HG02884 (cell line): ENCODE data around the gene LRRTM4.

Experiments used
- ATAC-seq: cut with Tn5 transposase; IDR thresholded peaks from one replicate; pipeline ENCODE4 v1.9.1; 2021; ENCODE audit warnings: mild to moderate bottlenecking, moderate library complexity; ENCODE audit not compliant: unreplicated experiment

Gene LRRTM4

DNA sequence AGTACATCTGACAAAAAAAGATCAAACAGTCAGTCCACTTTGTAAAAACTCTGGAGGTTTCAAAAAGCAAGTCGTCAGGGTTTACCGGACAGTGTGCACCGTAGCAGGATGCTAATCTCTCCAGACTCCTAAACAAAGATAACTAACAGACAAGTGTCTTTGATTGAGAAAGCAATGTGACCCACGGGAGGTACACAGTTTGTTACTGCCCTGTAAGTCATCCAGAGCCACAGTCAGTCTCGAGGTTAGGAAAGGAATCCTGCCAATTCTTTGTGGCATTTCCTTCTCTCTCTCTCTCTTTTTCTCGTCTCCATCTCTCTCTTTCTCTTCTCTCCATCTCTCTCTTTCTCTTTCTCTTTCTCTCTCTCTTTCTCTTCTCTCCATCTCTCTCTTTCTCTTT is 42.8 kb downstream of the LRRTM4 start:
- ATAC-seq = no peak

DNA sequence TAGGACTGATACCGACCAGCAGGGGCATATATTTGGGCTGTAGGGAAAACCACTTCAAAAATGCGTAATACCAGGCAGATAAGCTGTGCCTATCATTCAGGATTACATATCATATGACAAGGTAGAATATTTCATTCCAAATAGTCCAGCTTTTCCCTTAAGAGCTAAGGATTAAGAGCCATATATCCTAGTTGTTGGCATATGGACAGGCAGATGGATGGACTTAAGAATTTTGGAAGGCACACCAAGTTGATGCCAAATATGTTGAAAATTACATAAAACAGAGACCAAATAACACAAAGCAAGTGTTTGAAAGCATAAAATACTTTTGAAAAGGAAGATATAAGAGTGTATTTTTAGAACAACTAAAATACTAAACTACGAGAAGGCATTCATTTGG is 52.1 kb downstream of the LRRTM4 start:
- no peak for ATAC-seq

DNA sequence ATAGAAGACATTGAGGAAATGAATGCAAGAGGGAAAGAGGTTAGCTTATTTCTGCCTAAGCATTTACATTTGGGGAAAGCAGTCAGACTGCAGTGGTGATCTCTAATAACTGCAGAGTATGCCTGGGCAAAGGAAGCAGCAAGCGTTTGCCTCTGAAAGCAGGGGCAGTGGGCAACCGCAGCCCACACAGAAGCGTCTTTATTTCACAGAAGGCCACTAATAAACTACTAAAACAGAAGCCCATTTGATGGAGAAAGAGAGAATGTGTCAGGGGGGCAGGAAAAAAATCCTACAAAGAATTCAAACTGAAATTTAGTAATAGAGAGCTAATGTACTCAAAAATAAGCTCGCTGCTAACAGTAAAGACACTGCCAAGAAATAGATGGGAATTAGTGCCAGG is 53.1 kb downstream of the LRRTM4 start:
- ATAC-seq = no peak

DNA sequence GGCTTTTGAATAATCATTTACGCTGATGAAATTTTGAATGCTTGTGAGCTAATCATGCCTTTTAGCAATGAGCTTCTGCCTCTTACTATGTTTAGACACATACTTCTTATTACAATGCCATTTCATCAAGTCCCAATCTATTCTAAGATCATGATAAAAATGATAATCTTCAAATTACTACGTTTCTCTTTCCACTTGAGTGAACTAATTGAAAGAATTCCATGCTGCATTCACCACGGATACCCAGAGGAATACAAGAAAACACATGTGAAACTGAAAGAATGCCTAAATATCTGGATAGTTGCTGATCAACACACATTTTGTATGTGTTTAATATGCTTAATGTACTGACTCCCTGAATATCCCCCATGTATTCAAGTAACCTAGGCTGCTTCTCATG is 62.3 kb downstream of the LRRTM4 start:
- no peak for ATAC-seq

DNA sequence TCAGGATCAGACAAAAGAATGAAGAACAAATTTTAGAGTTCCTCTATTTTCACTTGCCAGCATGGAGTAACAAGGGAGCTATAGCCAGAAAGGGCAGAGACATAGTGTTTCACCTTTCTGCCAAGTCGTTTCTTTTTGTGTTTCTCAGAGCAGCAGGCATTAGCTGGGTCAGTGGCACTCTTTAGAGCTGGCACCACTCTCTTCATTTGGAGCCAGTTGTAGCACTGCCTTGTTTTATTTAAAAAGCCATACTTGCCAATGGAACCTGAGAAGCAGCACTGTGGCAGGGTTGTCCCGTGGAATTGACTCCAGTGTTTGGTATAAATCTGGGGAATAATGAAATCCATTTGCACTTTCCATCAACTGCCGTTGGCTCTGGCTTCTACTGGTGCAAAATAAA is 64.0 kb downstream of the LRRTM4 start:
- no peak for ATAC-seq

DNA sequence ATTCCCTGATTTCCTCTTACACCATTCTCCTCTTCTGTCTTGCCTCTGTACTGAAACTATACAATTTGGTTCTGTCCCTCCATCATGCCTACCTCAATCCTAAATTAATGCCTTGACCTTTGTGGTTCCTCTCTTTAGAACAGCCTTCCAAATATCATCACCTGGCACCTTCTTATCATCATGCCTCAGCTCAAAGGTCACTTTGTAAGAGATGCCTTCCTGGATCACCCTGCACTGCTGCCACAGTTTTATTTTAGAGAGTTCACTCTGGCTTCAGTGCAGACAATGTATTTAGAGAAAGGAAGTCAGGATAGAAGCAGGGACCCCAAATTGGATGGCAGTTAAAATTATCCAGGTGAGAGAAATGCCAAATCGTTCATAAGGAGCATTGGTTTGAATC is 64.5 kb downstream of the LRRTM4 start:
- no peak for ATAC-seq

DNA sequence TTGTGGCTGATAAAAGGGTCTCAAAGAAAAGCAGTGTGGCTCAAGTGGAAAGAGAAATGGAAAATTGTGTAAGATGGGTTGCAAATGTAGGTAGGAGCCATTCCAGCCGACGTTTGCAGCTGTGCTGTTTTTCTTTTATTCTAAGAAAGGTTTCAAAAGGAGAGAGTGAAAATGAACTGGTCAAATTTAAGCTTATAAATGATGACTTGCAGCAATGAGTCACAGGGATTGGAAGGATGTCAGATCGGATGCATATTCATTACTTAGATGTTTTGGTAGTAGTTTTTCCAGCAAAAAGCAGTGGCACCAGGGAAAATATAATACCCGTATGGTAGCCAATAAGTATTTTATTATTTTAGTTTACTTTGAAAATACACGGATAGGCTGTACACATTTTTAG is 79.1 kb downstream of the LRRTM4 start:
- no peak for ATAC-seq

DNA sequence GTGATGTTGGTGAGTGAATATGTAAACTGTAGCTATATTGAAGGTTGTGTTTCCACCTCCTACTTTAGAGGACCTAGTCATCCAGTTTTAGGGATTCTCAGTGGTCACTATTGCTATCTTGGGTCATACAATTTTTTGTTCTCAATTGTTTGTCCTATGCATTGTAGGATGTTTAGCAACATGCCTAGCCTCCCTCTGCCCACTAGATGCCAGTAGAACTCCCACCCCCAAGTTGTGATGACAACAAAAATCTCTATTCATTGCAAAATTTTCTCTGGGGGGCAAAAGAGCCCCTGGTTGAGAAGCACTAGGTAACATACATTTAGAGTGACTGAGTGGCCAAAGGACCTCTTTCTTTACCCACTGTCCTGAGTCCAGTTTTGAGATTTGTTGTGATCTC is 87.3 kb downstream of the LRRTM4 start:
- no peak for ATAC-seq

DNA sequence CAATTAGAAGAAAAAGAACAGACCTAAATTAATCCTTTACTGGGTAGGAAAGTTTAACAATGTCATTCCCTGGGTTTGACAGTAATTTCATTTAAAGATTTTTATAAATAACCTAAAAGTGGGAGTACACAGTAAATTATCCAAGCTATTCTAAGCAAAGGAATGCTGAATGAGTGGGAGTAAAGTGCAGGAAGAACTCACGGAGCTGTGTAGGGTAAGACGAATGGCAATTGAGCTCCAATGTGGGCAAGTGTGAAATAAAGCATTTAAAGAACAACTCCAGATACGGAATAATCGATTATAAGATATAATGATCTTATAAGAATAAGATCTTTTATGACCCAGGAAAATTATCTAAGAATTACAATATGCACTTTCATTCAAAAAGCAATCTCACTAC is 93.2 kb downstream of the LRRTM4 start:
- no peak for ATAC-seq

DNA sequence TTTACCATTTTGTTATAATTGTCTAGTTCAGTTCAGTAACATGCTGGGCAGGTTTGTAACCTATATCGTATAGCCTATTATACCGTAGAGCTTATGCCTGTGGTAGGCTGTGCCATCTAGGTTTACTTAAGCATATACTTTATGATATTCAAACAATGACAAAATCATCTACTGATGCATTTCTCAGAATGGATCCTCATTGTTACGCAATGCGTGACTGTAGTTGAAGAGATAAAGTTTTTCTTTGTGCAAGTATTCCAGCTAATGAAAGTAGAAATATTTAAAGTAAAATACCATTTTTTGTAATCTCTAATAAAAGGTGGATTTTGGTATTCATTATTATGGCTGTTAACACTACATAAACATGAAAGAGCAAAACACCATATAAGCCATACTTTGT is 100.2 kb downstream of the LRRTM4 start:
- no peak for ATAC-seq

DNA sequence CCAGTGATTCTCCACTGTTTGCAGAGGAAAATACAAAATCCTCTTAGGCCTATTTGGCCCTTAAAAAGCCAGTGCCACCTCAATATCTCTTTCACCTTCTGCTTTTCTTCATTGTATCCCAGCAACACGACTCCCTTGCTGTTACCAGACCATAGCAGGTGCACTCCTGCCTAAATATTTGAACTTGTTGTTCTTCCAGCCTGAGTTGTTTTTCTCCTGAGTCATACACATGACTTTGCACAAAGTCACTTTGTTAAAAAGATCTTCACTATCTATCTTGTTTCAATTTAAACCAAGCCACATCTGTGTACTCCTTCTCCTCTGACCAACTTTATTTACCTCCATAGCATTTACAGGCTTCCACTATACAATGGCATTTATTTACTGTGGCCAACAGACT is 103.6 kb downstream of the LRRTM4 start:
- ATAC-seq = no peak

DNA sequence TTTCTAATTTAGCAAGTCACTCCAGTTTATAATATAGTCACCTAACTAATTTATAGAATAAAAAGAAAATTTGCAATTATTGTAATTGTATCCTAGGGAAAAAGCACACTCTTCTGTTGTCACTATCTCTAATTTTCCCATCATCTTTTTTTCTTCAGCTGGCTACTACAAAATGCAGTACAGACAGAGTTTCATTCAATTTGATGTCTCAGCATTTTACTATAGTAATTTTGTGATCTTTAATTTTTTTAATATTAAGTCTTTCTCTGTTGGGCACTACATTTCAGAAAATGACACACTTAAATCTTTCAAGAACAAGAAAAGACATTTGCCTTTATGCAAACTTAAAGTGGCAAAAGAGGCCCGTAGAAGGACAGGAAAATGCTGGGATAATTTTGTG is 118.0 kb downstream of the LRRTM4 start:
- ATAC-seq = no peak

DNA sequence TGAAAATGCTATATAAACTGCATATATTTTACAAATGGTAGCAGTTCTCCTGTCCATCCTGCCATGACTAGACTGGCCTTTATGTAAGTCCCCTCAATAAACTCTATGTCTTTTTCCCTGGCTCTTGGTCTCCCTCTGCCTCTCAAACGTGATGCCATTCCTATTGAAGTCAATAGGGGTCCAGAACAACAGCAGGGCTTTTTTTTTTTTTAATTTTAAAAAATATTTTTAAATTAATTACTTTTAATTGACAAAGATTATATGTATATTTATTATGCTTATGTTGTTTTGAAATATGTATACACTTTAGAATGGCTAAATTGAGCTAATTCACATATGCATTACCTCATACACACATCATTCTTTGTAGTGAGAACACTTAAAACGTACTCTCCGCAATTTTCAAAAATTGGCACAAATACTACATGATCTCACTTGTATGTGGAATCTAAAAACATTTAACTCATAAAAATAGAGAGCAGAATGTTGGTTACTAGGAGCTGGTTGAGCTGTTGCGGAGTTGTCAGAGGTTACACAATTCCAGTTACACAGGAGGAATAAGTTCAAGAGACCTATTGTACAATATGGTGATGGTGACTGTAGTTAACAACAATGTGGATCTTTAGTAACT is 123.1 kb downstream of the LRRTM4 start:
- no peak for ATAC-seq

DNA sequence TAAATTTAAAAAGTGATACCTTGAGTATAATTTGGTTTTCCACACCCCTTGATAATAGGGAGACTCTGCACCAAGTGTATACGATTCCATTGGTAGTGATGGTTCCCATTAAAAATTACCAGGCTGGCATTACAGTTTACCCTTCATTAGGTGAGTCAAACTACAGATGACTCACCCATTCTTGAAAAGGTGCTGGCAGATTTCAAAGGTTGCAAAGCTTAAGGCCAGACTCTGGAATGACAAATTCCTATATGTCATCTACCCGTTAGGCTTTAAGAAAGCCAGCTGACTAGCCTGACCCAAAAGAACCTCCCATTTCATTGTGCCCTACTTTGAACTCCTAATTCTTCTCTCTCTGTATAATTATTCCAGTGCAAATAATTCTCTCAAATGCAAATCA is 124.4 kb downstream of the LRRTM4 start:
- ATAC-seq = no peak

DNA sequence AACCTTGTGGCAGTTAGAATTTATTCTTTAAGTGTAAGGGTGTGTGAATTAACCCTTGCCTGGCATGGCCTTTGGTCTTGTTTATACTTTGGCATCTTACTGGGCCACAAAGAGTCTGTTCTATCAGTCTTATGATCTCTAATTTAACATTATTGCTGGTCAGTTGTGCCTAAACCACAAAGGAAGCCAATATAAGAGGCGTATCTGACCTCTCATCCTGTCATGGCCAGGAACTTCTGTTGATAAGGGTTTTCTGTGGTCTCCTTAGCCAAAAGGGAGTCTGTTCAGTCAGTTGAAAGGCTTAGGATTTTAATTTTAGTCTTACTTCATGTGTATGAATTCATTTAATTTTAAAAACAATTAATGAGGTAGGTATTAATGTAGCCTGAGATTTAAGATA is 127.2 kb downstream of the LRRTM4 start:
- ATAC-seq = no peak

DNA sequence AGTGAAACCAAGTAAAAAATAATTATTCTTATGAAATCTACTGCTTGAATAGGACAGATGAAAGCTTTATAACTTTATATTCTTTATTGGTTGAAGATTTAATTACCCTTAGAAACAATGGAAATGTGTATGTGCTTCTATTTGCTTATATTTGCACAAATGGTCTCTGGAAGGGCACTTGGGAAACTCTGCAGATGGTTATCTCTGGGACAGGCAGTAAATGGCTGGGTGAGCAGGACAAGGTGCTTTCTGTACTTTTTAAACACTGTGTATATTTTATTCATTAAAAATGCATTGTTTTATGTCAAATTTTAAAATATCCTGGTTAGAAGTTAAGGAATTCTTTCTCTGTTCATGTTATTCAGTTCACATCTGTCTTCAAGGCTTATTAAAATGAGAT is 131.1 kb downstream of the LRRTM4 start:
- no peak for ATAC-seq

DNA sequence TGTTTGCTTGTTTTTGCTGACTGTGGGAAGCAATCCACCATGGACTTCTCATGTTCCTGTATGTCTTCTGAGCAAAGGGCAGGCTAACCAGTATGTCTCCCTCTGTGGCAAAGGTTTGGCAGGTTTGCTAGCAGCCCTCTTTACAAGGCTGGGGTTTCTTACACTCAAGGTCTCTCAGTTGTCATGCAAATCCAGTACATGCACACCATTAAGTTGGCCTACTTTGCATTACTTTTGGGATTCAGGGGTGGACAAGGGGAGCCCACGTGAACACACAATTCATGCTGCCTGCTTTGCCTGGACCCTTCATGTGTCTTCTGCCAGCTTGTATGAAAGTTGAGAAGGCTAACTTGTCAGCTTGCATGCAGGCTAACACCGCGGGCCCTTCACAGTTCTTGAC is 134.9 kb downstream of the LRRTM4 start:
- no peak for ATAC-seq

DNA sequence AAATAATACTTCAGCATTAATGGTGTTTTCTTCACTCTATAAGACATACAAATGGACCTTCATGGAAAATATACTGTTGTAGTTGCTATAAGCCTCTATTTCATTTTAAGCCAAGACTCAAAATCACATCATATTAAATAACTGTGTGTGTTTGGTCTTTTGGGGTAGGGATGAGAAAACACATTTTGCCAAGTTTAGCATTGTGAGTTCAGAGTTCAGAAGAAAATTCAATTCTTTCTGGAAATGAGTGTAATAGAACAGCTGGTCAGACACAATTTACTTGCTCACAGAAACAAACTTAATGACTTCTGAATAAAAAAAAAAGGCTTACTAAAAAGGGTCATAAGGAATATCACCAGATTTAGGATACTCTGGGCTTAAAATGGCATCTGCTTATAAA is 149.5 kb downstream of the LRRTM4 start:
- no peak for ATAC-seq

DNA sequence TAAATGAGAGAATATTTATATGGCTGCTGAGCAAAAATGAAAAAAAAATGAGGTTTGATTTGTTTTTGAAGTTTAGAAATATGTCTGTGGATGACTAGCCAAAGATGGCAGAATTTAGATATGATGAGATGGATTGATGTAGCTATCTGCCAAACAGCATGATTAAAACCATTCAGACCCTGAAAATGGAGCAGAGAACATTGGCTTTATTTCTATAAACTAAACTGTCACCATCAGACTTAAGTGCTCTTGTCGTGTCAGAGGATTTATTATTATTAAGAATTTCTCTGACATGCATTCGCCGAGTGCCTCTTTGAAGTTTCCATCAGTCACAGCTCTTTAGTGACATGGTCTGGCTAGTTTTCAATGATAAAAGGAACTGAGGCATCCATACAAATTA is 151.7 kb downstream of the LRRTM4 start:
- ATAC-seq = no peak

DNA sequence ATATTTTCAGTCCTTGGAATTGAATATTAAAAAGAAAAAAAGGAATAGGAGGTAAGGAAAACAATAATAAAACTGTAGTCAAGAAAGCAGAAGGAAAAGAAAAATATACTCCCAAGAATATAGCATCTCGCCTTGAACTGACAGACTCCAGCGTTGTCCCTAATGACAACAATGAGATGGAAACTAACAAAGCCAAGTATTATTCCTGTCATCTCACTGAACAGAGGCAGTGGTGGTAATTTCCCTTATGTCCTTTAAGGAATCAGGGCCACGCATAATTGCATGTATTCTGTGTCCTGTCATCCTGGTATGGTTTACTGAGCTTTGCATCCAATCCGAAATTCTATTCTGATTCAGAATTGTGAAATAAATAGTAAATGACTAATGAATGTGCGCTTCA is 158.9 kb downstream of the LRRTM4 start:
- no peak for ATAC-seq

DNA sequence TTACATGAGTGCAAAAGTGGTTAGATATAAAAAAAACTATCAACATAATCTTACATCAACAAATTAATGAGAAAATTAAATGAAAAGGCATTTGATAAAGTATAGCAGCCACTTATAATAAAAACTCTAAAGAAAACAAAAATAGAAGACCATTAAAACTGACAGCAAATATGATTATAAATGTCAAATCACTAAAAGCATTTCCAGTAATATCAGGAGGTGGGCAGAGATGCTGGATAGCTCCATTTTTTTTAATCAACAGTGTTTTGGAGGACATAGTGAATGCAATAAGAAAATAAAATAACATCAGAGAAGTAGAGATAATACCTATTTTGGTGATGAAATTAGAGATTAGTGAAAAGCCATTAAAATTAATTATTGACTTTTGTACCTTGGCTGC is 173.4 kb downstream of the LRRTM4 start:
- ATAC-seq = no peak

DNA sequence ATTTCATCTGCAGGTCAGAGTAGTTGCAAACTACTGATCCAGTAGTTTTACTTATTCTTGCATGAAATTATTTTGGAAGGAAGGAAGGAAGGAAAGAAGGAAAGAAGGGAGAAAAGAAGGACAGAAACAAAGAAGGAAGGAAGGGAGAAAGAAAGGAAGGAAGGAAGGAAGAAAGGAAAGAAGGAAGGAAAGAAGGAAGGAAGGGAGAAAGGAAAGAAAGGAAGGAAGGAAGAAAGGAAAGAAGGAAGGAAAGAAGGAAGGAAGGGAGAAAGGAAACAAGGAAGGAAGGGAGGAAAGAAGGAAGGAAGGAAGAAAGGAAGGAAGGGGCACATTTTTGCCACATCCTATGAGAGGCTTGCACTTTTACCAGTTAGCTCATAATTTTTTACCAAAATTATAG is 186.2 kb downstream of the LRRTM4 start:
- no peak for ATAC-seq

DNA sequence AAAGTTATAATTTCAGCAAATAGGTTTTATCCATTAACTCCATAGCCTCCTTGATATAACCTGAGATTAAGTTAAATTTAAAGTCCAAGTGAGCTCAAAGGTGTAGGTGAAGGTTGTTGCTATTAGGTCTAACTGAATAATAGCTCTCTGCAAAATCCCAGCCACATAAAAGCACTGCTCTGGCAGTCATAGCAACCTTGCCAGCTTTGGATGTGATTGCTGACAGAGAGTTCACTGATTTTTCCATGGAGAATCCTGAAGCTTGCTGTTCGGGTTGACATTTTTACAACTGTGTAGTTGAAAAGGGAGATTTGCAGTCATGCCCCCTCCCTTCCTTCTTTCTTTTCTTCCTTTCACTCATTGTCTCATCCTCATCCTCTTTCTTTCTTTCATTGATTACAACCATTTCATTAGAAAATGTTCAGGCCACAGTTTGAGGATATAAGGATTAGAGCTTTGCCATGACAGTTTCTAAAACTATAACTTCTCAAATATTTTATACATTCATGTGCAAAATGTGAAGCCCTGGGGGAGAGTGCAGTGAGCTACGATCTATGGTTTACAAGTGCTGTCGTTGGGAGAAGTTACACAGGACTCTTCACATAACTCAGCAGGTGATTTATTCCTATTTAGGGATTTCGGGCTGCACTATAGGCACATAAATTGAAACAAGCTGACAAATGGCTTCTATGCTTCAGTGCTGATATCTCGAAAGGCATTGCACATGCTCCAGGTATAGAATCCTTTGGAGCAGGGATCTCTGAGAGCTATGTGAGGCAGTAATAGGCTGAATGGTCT is 193.8 kb downstream of the LRRTM4 start:
- no peak for ATAC-seq
